ENCODE data around the gene SNTA1.
"Not testable (repeated sequence)": the region's sequence is repeated elsewhere in the genome, so short reads cannot be mapped to it uniquely, and the experiment has no call there.

The SNTA1 gene

DNA sequence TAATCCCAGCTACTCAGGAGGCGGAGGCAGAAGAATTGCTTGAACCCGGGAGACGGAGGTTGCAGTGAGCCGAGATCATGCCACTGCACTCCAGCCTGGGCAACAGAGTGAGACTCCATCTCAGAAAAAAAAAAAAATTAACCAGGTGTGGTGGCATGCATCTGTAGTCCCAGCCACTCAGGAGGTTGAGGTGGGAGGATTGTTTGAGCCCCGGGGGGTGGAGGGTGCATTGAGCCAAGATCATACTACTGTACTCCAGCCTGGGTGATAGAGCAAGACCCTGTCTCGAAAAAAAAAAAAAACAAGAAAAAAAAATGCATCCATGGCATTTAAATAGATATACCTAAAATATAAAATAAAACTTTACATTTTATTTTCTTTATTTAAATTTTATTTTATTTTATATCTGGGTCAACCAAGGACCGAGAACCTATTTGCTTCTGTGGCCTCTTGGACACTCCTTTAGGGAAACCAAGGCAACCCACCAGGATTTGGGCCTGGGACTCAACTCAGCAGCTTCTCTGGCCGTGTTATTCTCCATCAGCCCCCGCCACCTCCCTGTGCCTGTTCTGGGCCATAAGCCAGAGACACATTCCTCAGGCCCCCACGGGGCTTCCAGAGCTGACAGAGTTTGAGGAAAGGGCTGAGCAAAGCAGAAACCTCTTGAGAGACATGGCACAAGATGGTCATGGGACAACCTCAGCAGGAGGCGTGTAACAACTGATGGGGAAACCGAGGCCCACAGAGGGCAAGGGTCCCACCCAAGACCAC, 6.2 kb downstream of the SNTA1 start:
- H3K4me3 ChIP-seq (ENCODE audit: low read length): no peak overlapping the region
- DNase-seq (ENCODE audit: low read depth): peak; percentile 83
- TF ChIP-seq, protein P1, sequence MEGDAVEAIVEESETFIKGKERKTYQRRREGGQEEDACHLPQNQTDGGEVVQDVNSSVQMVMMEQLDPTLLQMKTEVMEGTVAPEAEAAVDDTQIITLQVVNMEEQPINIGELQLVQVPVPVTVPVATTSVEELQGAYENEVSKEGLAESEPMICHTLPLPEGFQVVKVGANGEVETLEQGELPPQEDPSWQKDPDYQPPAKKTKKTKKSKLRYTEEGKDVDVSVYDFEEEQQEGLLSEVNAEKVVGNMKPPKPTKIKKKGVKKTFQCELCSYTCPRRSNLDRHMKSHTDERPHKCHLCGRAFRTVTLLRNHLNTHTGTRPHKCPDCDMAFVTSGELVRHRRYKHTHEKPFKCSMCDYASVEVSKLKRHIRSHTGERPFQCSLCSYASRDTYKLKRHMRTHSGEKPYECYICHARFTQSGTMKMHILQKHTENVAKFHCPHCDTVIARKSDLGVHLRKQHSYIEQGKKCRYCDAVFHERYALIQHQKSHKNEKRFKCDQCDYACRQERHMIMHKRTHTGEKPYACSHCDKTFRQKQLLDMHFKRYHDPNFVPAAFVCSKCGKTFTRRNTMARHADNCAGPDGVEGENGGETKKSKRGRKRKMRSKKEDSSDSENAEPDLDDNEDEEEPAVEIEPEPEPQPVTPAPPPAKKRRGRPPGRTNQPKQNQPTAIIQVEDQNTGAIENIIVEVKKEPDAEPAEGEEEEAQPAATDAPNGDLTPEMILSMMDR (conservative IDR thresholded peaks at IDR 0.05; ENCODE audit: low read depth, low read length): no peak

DNA sequence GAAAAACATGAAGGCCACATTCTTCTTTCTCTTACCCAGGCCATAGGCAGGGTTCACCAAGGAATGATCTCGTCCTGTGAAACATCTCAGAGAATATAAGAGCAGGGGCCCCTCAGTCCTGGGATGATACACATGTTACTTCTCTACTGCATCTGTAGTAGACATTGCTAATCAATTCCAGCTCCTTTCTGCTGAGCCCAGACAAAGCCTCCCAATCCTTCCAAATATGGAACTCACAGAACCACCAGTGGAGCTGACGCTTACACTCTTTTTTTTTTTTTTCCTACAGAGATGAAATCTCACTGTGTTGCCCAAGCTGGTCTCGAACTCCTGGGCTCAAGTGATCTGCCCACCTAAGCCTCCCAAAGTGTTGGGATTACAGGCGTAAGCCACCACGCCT, 9.1 kb downstream of the SNTA1 start:
- H3K4me3 ChIP-seq (ENCODE audit: low read length): no peak overlapping the region
- TF ChIP-seq, protein P1 (conservative IDR thresholded peaks at IDR 0.05; ENCODE audit: low read depth, low read length): no peak
- DNase-seq (ENCODE audit: low read depth): no peak

DNA sequence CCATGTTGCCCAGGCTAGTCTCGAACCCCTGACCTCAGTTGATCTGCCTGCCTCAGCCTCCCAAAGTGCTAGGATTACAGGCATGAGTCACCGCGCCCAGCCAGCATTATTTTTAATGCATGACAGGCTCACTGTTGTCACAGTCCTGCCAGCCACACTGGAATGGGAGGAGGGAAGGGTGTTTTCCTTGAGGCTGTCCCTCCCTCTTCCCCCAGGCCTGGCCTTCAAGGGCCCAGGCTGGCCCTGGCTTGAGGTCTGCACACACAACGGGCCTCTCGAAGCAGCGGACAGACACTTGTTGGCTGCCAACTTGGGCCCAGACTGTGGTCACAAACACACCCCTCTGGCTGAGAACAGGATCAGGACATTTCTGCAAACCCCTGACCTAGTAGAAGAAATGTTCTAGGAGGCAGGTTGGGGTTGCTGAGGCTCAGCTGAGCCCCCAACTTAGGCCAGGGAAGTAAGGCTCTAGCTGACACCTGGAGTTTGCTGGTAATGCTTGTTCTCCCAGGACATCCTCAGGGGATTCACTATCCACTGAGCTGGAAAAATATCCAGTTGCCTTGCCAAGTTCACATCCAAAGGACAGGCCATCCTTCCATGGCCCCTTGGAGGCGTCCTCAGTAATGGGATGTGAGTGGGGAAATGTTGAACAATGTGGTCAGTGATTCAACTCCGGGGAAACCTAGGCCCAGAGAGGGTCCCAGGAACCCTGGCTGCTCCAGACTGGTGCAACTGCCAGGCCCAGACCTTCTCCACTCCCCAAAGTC, 9.9 kb downstream of the SNTA1 start:
- no peak for DNase-seq (ENCODE audit: low read depth)
- no peak overlapping the region for H3K4me3 ChIP-seq (ENCODE audit: low read length)
- TF ChIP-seq, protein P1 (conservative IDR thresholded peaks at IDR 0.05; ENCODE audit: low read depth, low read length): no peak

DNA sequence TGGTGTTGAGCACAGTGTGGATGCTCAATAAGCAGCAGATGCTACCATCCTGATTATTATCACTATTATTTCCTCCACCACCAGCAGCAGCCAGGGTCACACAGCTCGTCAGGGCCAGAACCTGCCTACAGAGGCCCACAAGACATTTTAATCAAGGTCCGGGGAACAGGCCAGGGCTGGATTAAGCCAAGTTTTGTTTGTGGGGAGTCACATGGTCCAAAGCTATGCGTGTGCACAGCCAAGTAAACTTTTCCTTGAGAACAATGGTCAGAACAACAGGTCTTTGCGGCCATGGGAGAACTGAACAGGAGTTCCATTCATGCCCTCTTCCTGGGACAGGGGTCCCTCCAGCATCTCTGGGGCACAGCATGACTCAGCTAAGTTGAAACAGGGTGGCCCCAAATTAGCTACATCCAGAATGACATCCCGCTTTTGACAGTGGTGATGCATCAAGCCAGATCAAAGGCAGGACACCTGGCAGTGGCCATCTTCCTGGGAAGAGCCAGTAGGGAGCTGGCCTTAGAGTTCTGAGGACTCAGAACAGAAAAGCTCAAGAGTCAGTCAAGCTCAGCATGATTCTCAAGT, 11.7 kb downstream of the SNTA1 start:
- DNase-seq (ENCODE audit: low read depth): no peak
- TF ChIP-seq, protein P1 (conservative IDR thresholded peaks at IDR 0.05; ENCODE audit: low read depth, low read length): no peak

DNA sequence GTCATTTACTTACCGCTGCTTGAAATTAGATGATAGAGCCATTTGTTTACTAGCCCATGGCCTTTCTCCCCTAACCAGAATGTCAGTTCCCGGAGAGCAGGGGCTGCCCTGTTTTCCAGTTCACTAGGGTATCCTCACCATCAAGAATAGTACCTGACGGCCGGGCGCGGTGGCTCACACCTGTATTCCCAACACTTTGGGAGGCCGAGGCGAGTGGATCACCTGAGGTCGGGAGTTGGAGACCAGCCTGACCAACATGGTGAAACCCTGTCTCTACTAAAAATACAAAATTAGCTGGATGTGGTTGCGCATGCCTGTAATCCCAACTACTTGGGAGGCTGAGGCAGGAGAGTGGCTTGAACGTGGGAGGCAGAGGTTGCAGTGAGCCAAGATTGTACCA, 19.7 kb downstream of the SNTA1 start:
- H3K4me3 ChIP-seq (ENCODE audit: low read length); DNase-seq (ENCODE audit: low read depth): not testable (repeated sequence)

More for the DNA sequence above, 11.7 kb downstream of the SNTA1 start:
- no peak overlapping the region for H3K4me3 ChIP-seq (ENCODE audit: low read length)

DNA sequence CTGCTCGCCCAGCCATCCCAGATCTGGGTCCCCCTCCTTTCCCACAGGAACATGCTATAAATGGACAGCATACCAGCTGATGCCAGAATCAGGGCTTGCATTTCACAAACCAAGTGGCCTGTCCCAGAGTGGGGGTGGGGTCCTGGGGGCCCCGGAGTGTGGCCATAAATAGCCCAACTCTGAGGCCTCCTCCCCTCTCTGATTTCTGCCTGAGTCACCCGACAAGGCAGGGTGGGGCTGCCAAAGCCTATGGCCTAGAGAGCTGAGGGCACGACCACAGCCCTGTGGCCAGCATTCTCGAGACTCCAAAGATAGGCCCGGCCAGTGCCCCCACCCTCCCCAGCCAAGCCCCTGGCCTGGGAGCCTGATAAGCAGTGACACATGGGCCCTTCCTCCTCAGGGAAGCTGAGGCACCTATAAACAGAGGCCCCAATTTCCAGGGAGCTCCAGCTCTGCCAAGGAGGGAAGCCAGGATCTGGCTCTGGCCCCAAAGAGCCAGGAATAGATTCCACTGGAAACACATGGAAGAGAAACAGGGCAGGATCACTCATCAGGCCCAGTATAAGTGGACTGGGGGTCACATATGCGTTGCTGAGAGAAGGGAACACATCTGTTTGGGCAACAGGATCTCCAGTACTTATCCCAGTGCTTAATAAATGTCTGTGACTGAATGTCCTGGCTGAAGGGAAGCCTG, 20.3 kb downstream of the SNTA1 start:
- TF ChIP-seq, protein P1 (conservative IDR thresholded peaks at IDR 0.05; ENCODE audit: low read depth, low read length): no peak
- DNase-seq (ENCODE audit: low read depth): peak; percentile 53
- H3K4me3 ChIP-seq (ENCODE audit: low read length): no peak overlapping the region

All from retinal pigment epithelial cell (primary cell).